HG03469 (cell line): ENCODE measurements around the gene MRPS2.

ENCODE experiments used
- ATAC-seq: cut with Tn5 transposase; IDR thresholded peaks from one replicate; pipeline ENCODE4 v1.9.1; 2021; ENCODE audit warnings: mild to moderate bottlenecking, moderate library complexity, moderate number of reproducible peaks; ENCODE audit not compliant: unreplicated experiment

Gene MRPS2

DNA sequence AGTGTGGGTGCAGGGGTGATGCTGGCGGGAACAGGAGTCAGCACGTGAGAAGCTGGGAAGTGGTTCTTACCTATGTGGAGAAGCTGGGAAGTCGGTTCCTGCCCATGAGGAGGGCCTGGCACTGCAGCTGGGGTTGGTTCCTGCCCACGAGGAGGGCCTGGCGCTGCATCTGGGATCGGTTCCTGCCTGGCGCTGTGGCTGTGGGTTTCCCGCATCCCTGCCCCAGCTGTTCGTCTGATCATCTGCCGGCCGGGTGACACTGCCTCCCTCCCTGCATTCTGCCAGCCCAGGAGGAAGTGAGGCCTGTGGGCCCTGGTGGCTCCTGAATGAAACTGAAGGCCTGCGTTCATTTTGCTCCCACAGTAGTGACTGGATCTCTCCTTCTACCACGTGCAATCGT lies 50.5 kb downstream of the MRPS2 start:
- ATAC-seq: no peak

DNA sequence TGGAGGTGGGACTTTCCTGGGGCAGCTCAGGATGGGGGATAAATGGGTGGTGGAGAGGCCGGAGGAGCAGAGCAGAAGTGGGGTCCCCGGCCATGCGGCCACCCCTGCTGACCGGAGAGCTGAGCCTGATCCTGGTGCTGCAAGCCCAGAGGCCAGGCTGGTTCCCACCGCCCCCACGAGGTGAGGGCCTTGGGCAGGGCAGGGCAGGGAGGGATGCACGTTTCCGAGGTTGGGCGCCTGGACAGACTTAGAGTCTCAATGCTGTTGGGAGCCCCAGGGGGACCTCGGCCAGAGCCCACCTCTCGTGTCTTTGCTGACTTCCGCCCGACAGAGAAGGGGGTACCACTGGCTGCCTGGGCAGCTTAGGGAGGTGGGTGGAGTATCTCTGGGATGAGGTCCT lies 51.0 kb downstream of the MRPS2 start:
- ATAC-seq: no peak

DNA sequence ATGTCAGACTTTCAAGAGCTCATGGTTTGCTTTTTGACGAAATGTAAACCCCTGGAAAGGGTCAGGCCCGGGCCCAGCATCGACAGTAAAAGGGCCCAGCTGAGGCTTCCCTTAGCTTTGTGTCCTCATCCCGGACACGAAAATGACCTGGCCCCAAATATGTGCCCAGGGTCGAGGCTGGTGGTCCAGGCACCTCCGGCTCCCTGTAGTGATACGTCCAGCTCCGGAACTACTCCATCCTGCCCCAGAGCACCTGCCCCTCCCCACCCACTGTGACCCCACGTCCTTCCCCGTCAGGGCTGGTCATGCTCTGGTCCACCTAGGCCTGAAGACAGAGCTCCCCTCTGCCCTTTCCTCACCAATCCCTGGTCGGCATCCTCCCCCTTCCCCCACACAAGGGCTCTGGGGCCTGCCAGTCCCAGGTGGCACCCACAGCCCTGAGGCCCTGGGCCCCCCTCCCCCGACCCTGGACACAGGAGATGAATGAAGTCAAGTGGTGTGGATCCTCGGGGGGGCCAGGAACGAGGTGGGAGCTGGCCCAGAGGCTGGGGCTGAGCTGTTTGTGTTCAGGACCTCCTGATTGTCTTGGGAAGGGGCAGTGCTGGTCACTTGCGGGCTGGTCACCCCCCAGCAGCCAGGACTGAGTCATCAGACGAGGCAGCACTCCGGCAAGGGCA lies 51.7 kb downstream of the MRPS2 start:
- no peak for ATAC-seq

DNA sequence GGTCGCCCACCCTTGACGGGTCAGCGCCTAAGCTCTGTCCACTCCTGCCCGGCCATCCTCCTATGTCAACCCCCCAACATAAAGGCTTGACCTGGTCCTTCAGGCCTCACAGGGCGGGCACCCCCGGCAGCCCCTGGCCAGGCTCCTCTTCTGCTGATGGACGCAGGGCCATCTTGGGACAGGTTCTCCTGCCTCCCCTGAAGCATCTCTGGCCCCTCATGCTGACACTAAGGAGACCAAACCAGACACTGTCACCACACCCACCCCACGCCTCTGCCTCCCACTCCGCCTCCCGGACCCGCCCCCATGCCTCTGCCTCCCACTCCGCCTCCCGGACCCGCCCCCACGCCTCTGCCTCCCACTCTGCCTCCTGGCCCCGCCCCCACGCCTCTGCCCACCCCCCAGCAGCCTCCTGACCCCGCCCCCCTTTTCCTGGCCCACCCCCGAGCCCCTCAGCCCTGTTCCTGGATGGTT lies 52.3 kb downstream of the MRPS2 start:
- no peak for ATAC-seq
